GM23338 (cell line): ENCODE data around the gene YBEY. TPM values are rescaled to one million over a fixed set of nuclear protein-coding genes. Genes with fewer than 3 reads are reported as not detected.

Experiments
- ATAC-seq: fragments of 200-7000 bp; cut with Tn5 transposase; 3 replicates; pipeline ENCODE4 v1.9.1; 2020
- DNase-seq: peaks from one replicate; pipeline ENCODE4 v3.0.0-alpha.2; 2015; ENCODE audit warnings: low spot score
- H2AFZ ChIP-seq: fragments of 200-600 bp; sonication (generic); 2 replicates; pipeline ENCODE4 v1.8.0; 2016; ENCODE audit warnings: antibody characterized with exemption, mild to moderate bottlenecking, moderate library complexity
- H3F3A ChIP-seq: fragments of 200-600 bp; sonication (generic); replicated peaks from 2 replicates; pipeline ENCODE4 v1.8.0; 2017; ENCODE audit warnings: antibody characterized with exemption, mixed run types, low read depth
- H3K27ac ChIP-seq: fragments of 200-600 bp; sonication (generic); 2 replicates; pipeline ENCODE4 v1.6.1; 2016; ENCODE audit warnings: low read depth
- H3K27me3 ChIP-seq: fragments of 200-600 bp; sonication (generic); 2 replicates; pipeline ENCODE4 v1.8.0; 2016; ENCODE audit warnings: mild to moderate bottlenecking, mixed run types, moderate library complexity; ENCODE audit not compliant: insufficient read depth
- H3K36me3 ChIP-seq: fragments of 200-600 bp; sonication (generic); 2 replicates; pipeline ENCODE4 v1.8.0; 2016; ENCODE audit warnings: mild to moderate bottlenecking; ENCODE audit not compliant: insufficient read depth
- H3K4me1 ChIP-seq: fragments of 200-600 bp; sonication (generic); 2 replicates; pipeline ENCODE4 v1.8.0; 2016; ENCODE audit warnings: mild to moderate bottlenecking, moderate library complexity; ENCODE audit not compliant: insufficient read depth
- H3K4me2 ChIP-seq: fragments of 200-600 bp; sonication (generic); 2 replicates; pipeline ENCODE4 v1.7.1; 2017; ENCODE audit warnings: mixed run types
- H3K4me3 ChIP-seq: fragments of 200-600 bp; sonication (generic); 2 replicates; pipeline ENCODE4 v1.6.1; 2016; ENCODE audit warnings: mixed run types
- H3K79me2 ChIP-seq: fragments of 200-600 bp; sonication (generic); replicated peaks from 2 replicates; pipeline ENCODE4 v1.8.0; 2017; ENCODE audit warnings: mild to moderate bottlenecking; ENCODE audit not compliant: insufficient read depth
- H3K9me2 ChIP-seq: fragments of 200-600 bp; sonication (generic); 2 replicates; pipeline ENCODE4 v1.8.0; 2017; ENCODE audit not compliant: insufficient read depth
- H4K20me1 ChIP-seq: fragments of 200-600 bp; sonication (generic); replicated peaks from 2 replicates; pipeline ENCODE4 v1.8.0; 2017; ENCODE audit warnings: mild to moderate bottlenecking; ENCODE audit not compliant: insufficient read depth
- H3K27ac Mint-ChIP-seq: 2 replicates; pipeline ENCODE4 v1.8.0; 2020; ENCODE audit warnings: inconsistent platforms, mild to moderate bottlenecking, moderate library complexity, mixed read lengths
- H3K27me3 Mint-ChIP-seq: 3 replicates; pipeline ENCODE4 v1.8.0; 2022; ENCODE audit warnings: low read depth, mild to moderate bottlenecking, moderate library complexity, mixed read lengths, inconsistent platforms; ENCODE audit not compliant: insufficient read depth, poor library complexity
- H3K36me3 Mint-ChIP-seq: 3 replicates; pipeline ENCODE4 v1.8.0; 2021; ENCODE audit warnings: low read depth, mild to moderate bottlenecking, inconsistent platforms, moderate library complexity, mixed read lengths
- H3K4me1 Mint-ChIP-seq: 3 replicates; pipeline ENCODE4 v1.8.0; 2020; ENCODE audit warnings: mild to moderate bottlenecking, inconsistent platforms, mixed read lengths
- H3K4me3 Mint-ChIP-seq: 3 replicates; pipeline ENCODE4 v1.8.0; 2021; ENCODE audit warnings: moderate library complexity, mild to moderate bottlenecking, inconsistent platforms, mixed read lengths
- H3K9me3 Mint-ChIP-seq: 3 replicates; pipeline ENCODE4 v1.8.0; 2020; ENCODE audit warnings: moderate library complexity, mild to moderate bottlenecking, inconsistent platforms, mixed read lengths
- EZH2 ChIP-seq: fragments of 200-600 bp; sonication (generic); IDR thresholded peaks from one replicate; pipeline ENCODE4 v1.8.0; 2017; ENCODE audit warnings: antibody characterized with exemption, mild to moderate bottlenecking, low read depth; ENCODE audit not compliant: unreplicated experiment
- EZH2phosphoT487 ChIP-seq: fragments of 200-600 bp; sonication (generic); IDR thresholded peaks from one replicate; pipeline ENCODE4 v1.8.1; 2018; ENCODE audit warnings: antibody characterized with exemption; ENCODE audit not compliant: unreplicated experiment
- JUNB ChIP-seq: IDR thresholded peaks from one replicate; pipeline ENCODE4 v1.6.1; 2016; ENCODE audit warnings: antibody characterized with exemption; ENCODE audit not compliant: unreplicated experiment
- NANOG ChIP-seq: IDR thresholded peaks from 2 replicates; pipeline ENCODE4 v1.6.1; 2016; ENCODE audit warnings: antibody characterized with exemption, borderline replicate concordance
- POLR2AphosphoS5 ChIP-seq: IDR thresholded peaks from 2 replicates; pipeline ENCODE4 v1.6.1; 2016; ENCODE audit warnings: antibody characterized with exemption, low read depth
- STAT1 ChIP-seq: IDR thresholded peaks from one replicate; pipeline ENCODE4 v1.6.1; 2016; ENCODE audit warnings: antibody characterized with exemption; ENCODE audit not compliant: unreplicated experiment
- ZNF114 ChIP-seq: fragments of 250-450 bp; sonication (Bioruptor Pico); IDR thresholded peaks from 2 replicates; pipeline ENCODE4 v1.5.0; 2020; ENCODE audit warnings: mild to moderate bottlenecking, moderate library complexity
- ZNF331 ChIP-seq: fragments of 250-450 bp; sonication (Bioruptor Pico); IDR thresholded peaks from 2 replicates; pipeline ENCODE4 v1.5.0; 2020; ENCODE audit warnings: low read depth, mild to moderate bottlenecking, moderate library complexity
- polyA plus RNA-seq: library from polyadenylated mRNA; unstranded; fragments of >200 nt; fragmentation: Nextera tagmentation; extraction: Ambion mirVana; gene quantifications from 2 replicates; pipeline ENCODE4 v1.2.1, GENCODE V29; 2016
- total RNA-seq: library from RNA; depleted of rRNA; stranded (reverse); fragments of >200 nt; shearing (Covaris generic); gene quantifications from 2 replicates; pipeline ENCODE4 v1.2.3, GENCODE V29; 2014
- TF ChIP-seq, protein P1 (sequence below): IDR thresholded peaks from 2 replicates; pipeline ENCODE4 v1.6.1; 2016; ENCODE audit warnings: antibody characterized with exemption
- TF ChIP-seq, protein P2 (sequence below), 2 experiments: fragments of 200-600 bp in 1 of 2; sonication (generic) in 1 of 2; conservative IDR thresholded peaks; 2 replicates each; pipeline versions ENCODE4 v1.5.1 to v1.6.1; 2016 to 2017; ENCODE audit warnings: antibody characterized with exemption in 2 of 2, low read depth in 2 of 2, mild to moderate bottlenecking in 2 of 2, moderate library complexity in 1 of 2
- TF ChIP-seq, protein P3 (sequence below): IDR thresholded peaks from one replicate; pipeline ENCODE4 v1.6.1; 2018; ENCODE audit warnings: antibody characterized with exemption; ENCODE audit not compliant: unreplicated experiment

YBEY gene
- total and polyA plus RNA-seq, 2 experiments from 2014 or later, result 28.1 to 31.8 TPM

DNA sequence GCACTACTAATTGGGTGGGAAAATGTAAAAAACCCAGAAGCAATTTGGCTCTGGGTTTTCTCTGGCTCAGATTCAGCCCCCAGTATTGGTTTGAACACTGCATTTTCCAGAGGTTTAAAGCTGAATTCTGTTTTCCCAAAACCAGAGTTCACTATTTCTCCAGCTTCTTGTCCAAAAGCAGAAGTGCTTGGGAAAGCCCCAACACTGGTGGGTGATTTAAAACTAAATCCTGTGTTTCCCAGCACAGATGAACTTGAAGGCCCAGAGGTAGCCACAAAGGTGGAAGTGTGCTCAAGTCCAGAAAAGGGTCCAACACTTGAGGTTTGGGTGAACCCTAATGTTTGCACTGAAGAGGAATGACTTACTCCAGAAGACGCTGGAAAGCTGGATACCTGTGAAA, 1.4 kb upstream of the YBEY start:
- no peak overlapping the region for H3K27ac ChIP-seq
- H2AFZ ChIP-seq, result no peak overlapping the region
- H3K36me3 ChIP-seq, result peaks cover 20% of the 10 kb centered on the region
- Mint-ChIP-seq H3K4me3 (peak overlapping the region; percentile 91), H3K4me1 (peaks cover 41% of the 10 kb centered on the region), H3K9me3 (no peaks in the 10 kb centered on the region), H3K27me3 (peaks cover 8% of the 10 kb centered on the region), H3K36me3 (peaks cover 49% of the 10 kb centered on the region), H3K27ac (no peak overlapping the region)
- no peak for ATAC-seq
- H3F3A ChIP-seq, result peaks cover 30% of the 10 kb centered on the region
- H3K4me2 ChIP-seq, result peak overlapping the region; percentile 91
- DNase-seq, result no peak
- H3K4me3 ChIP-seq, result peak overlapping the region; percentile 83
- TF ChIP-seq, protein P1, sequence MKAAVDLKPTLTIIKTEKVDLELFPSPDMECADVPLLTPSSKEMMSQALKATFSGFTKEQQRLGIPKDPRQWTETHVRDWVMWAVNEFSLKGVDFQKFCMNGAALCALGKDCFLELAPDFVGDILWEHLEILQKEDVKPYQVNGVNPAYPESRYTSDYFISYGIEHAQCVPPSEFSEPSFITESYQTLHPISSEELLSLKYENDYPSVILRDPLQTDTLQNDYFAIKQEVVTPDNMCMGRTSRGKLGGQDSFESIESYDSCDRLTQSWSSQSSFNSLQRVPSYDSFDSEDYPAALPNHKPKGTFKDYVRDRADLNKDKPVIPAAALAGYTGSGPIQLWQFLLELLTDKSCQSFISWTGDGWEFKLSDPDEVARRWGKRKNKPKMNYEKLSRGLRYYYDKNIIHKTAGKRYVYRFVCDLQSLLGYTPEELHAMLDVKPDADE, result no peak
- TF ChIP-seq NANOG (no peak), POLR2AphosphoS5 (no peak), ZNF114 (no peak), EZH2 (no peak), ZNF331 (no peak), JUNB (no peak)
- TF ChIP-seq, protein P2, sequence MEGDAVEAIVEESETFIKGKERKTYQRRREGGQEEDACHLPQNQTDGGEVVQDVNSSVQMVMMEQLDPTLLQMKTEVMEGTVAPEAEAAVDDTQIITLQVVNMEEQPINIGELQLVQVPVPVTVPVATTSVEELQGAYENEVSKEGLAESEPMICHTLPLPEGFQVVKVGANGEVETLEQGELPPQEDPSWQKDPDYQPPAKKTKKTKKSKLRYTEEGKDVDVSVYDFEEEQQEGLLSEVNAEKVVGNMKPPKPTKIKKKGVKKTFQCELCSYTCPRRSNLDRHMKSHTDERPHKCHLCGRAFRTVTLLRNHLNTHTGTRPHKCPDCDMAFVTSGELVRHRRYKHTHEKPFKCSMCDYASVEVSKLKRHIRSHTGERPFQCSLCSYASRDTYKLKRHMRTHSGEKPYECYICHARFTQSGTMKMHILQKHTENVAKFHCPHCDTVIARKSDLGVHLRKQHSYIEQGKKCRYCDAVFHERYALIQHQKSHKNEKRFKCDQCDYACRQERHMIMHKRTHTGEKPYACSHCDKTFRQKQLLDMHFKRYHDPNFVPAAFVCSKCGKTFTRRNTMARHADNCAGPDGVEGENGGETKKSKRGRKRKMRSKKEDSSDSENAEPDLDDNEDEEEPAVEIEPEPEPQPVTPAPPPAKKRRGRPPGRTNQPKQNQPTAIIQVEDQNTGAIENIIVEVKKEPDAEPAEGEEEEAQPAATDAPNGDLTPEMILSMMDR (conservative IDR thresholded peaks at IDR 0.05; ENCODE audit: low read depth in 2 of 2), result no peak
- peaks cover 68% of the 10 kb centered on the region for H3K79me2 ChIP-seq
- H3K9me2 ChIP-seq, result no peaks in the 10 kb centered on the region
- H4K20me1 ChIP-seq, result peaks cover 48% of the 10 kb centered on the region
- H3K4me1 ChIP-seq, result peaks cover 50% of the 10 kb centered on the region
- no peaks in the 10 kb centered on the region for H3K27me3 ChIP-seq

DNA sequence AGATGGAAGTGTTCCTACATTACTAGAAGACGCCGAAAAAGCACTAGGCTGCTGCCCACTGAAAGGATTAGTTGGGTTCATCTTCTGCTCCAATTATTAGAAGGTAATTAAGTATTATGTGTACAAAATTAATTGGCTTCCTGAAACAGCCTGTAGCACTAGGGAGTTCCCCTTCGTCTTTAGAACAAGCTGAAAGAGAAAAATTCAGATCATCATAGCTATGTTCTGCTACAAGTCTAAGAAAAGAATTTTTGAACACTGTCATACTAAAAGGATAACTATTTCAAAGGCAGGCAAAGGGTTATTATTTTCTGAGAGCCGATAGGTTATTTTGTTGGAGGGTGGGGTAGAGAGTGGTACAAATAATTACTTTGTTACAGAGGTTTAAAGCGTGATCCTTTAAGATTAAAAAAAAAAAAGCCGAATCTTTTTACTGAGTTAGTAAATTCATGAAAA, 908 bp upstream of the YBEY start, which contains the start of gene MCM3AP:
TSS of gene MCM3AP (minus strand) at position 406 of the 456 bp plus-strand sequence. CDS start at position 81, 325 bp downstream.
- Mint-ChIP-seq H3K9me3 (no peaks in the 10 kb centered on the region), H3K27me3 (peaks cover 8% of the 10 kb centered on the region), H3K36me3 (peaks cover 44% of the 10 kb centered on the region), H3K27ac (peak within 1 kb of the TSS; percentile 95), H3K4me1 (peaks cover 43% of the 10 kb centered on the region), H3K4me3 (peak within 1 kb of the TSS; percentile 91)
- peaks cover 72% of the 10 kb centered on the region for H3K79me2 ChIP-seq
- H3K4me1 ChIP-seq, result peaks cover 50% of the 10 kb centered on the region
- peaks cover 43% of the 10 kb centered on the region for H4K20me1 ChIP-seq
- no peaks in the 10 kb centered on the region for H3K27me3 ChIP-seq
- peaks cover 15% of the 10 kb centered on the region for H3K36me3 ChIP-seq
- peak within 1 kb of the TSS; percentile 80; the same call in 1 of the 2 replicates for H2AFZ ChIP-seq
- DNase-seq, result no peak
- peak within 1 kb of the TSS; percentile 96 for H3K27ac ChIP-seq
- no peaks in the 10 kb centered on the region for H3K9me2 ChIP-seq
- peaks cover 30% of the 10 kb centered on the region for H3F3A ChIP-seq
- peak within 1 kb of the TSS; percentile 91 for H3K4me2 ChIP-seq
- H3K4me3 ChIP-seq, result peak within 1 kb of the TSS; percentile 83
- no peak for ATAC-seq
- TF ChIP-seq ZNF114 (no peak), EZH2 (no peak), JUNB (no peak), STAT1 (no peak), EZH2phosphoT487 (no peak)
- TF ChIP-seq, protein P3, sequence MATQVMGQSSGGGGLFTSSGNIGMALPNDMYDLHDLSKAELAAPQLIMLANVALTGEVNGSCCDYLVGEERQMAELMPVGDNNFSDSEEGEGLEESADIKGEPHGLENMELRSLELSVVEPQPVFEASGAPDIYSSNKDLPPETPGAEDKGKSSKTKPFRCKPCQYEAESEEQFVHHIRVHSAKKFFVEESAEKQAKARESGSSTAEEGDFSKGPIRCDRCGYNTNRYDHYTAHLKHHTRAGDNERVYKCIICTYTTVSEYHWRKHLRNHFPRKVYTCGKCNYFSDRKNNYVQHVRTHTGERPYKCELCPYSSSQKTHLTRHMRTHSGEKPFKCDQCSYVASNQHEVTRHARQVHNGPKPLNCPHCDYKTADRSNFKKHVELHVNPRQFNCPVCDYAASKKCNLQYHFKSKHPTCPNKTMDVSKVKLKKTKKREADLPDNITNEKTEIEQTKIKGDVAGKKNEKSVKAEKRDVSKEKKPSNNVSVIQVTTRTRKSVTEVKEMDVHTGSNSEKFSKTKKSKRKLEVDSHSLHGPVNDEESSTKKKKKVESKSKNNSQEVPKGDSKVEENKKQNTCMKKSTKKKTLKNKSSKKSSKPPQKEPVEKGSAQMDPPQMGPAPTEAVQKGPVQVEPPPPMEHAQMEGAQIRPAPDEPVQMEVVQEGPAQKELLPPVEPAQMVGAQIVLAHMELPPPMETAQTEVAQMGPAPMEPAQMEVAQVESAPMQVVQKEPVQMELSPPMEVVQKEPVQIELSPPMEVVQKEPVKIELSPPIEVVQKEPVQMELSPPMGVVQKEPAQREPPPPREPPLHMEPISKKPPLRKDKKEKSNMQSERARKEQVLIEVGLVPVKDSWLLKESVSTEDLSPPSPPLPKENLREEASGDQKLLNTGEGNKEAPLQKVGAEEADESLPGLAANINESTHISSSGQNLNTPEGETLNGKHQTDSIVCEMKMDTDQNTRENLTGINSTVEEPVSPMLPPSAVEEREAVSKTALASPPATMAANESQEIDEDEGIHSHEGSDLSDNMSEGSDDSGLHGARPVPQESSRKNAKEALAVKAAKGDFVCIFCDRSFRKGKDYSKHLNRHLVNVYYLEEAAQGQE, result no peak
